CD4-positive, alpha-beta T cell treated with Interleukin-2 at 100 ng/mL for 4 hours (primary cell): ENCODE results near the gene RNF138.
"Not testable (repeated sequence)": the region's sequence is repeated elsewhere in the genome, so short reads cannot be mapped to it uniquely, and the experiment has no call there.

Experiments used
- DNase-seq: peaks from one replicate; pipeline ENCODE4 v3.0.0-alpha.2; 2020; ENCODE audit warnings: low spot score

Gene RNF138

GRCh38 chr18:32173654-32174053 lies 82.0 kb downstream of the RNF138 start:
- DNase-seq, result no peak

- DNase-seq, result no peak
Measured at GRCh38 chr18:32174719-32175118, 83.0 kb downstream of the RNF138 start.

- DNase-seq, result no peak
Measured at GRCh38 chr18:32175265-32175664, 83.6 kb downstream of the RNF138 start.

GRCh38 chr18:32176745-32177144 lies 85.1 kb downstream of the RNF138 start:
- not testable (repeated sequence) for DNase-seq

- no peak for DNase-seq
Measured at GRCh38 chr18:32177530-32177929, 85.9 kb downstream of the RNF138 start.
